ENCODE measurements around the gene PDHX. TPM values are rescaled to one million over a fixed set of nuclear protein-coding genes. Genes with fewer than 3 reads are reported as not detected.
A peak's percentile ranks its signal among the peaks of the same experiment; 100 is the strongest.

PDHX gene
- total and polyA plus RNA-seq, 10 of the 15 experiments (the other 5 are each of a cell fraction or from before 2014, with no cell fraction given), result 14.5 to 41.9 (median 28.0) TPM

GRCh38 chr11:35013514-35014233 lies 97.3 kb downstream of the PDHX start (continued):
- TF ChIP-seq CUX1 (IDR thresholded peaks at IDR 0.05; ENCODE audit: insufficient replicate concordance, low read depth, low read length) (no peak), YBX1 (IDR thresholded peaks at IDR 0.05) (no peak), MYB (IDR thresholded peaks at IDR 0.05; ENCODE audit: borderline replicate concordance, low read depth, low read length) (no peak), CEBPB (IDR thresholded peaks at IDR 0.05; ENCODE audit: borderline replicate concordance in 1 of 2, low read depth in 2 of 2, low read length in 2 of 2) (no peak), BMI1 (IDR thresholded peaks at IDR 0.05; ENCODE audit: borderline replicate concordance) (no peak), RB1 (IDR thresholded peaks at IDR 0.05; ENCODE audit: borderline replicate concordance) (no peak), E2F8 (IDR thresholded peaks at IDR 0.05; ENCODE audit: low read depth, partially characterized antibody) (no peak), ATF7 (IDR thresholded peaks at IDR 0.05; ENCODE audit: low read depth) (peak; percentile 34; the same call in 1 of the 2 replicates), CBX3 (IDR thresholded peaks at IDR 0.05; ENCODE audit: borderline replicate concordance, low read depth) (no peak), NR2F1 (conservative IDR thresholded peaks at IDR 0.05) (0 out of 2 replicates have a peak, but pooled peaks have one; percentile 33), RCOR1 (conservative IDR thresholded peaks at IDR 0.05; ENCODE audit: low read depth, low read length) (no peak), CREB1 (IDR thresholded peaks at IDR 0.05; ENCODE audit: low read depth) (0 out of 2 replicates have a peak, but pooled peaks have one; percentile 6), WRNIP1 (IDR thresholded peaks at IDR 0.05; ENCODE audit: borderline replicate concordance, low read depth, low read length) (no peak), ZSCAN29 (IDR thresholded peaks at IDR 0.05) (no peak), CREM (IDR thresholded peaks at IDR 0.05; ENCODE audit: low read depth) (no peak), RAD51 (IDR thresholded peaks at IDR 0.05) (no peak), SREBF2 (IDR thresholded peaks at IDR 0.05; ENCODE audit: low read length) (no peak)
- TF ChIP-seq, protein P1, sequence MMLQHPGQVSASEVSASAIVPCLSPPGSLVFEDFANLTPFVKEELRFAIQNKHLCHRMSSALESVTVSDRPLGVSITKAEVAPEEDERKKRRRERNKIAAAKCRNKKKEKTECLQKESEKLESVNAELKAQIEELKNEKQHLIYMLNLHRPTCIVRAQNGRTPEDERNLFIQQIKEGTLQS (IDR thresholded peaks at IDR 0.05; ENCODE audit: borderline replicate concordance, extremely low read depth, low read depth, low read length), result no peak
- TF ChIP-seq, protein P2, sequence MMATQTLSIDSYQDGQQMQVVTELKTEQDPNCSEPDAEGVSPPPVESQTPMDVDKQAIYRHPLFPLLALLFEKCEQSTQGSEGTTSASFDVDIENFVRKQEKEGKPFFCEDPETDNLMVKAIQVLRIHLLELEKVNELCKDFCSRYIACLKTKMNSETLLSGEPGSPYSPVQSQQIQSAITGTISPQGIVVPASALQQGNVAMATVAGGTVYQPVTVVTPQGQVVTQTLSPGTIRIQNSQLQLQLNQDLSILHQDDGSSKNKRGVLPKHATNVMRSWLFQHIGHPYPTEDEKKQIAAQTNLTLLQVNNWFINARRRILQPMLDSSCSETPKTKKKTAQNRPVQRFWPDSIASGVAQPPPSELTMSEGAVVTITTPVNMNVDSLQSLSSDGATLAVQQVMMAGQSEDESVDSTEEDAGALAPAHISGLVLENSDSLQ (IDR thresholded peaks at IDR 0.05), result peak; percentile 76
- TF ChIP-seq, protein P3, sequence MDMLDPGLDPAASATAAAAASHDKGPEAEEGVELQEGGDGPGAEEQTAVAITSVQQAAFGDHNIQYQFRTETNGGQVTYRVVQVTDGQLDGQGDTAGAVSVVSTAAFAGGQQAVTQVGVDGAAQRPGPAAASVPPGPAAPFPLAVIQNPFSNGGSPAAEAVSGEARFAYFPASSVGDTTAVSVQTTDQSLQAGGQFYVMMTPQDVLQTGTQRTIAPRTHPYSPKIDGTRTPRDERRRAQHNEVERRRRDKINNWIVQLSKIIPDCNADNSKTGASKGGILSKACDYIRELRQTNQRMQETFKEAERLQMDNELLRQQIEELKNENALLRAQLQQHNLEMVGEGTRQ (IDR thresholded peaks at IDR 0.05; ENCODE audit: borderline replicate concordance, low read depth, low read length), result no peak

Measured in GM12878 (cell line).